ENCODE data around the gene CRAMP1.
"Not testable (repeated sequence)": the region's sequence is repeated elsewhere in the genome, so short reads cannot be mapped to it uniquely, and the experiment has no call there.

The CRAMP1 gene

DNA sequence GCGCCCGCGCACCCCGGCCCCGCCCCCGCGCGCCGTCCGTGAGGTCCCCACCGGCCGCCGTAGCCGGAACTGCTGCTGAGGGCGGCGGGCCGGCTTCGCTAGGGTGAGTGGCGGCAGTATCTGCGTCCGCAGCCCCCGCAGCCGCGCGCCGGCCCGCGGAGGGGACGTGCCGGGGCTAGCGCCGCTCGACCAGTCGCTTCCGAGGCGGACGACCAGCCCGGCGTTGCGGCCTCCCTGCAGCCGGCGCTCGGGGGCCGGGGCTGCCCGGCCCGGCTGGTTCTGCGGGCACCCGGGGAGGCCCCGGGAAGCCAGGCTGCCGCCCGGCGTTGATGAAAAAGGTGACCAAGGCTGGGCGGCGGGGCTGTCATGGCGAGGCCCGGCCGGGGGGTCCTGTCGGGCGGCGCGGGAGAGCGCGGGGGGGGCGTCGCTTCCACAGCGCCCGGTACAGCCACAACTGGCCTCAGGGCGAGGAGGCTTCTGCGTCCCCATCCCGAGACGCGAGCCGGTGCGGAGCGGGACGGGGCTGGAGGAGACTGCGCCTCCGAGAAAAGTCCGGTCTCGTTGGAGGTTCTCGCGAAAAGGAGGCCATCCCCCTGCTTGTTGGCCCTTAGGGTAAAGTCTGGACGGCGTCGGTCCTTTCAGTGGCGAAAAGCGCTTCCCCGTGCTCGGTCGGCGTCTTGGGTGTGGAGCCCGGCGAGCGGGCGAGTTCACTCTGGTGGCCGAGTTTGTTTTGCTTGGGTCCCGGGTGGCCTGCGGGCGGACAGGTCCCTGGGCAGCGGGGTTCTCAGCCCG is at the start of gene CRAMP1:
TSS of gene CRAMP1 (plus strand) at position 41 of the 792 bp plus-strand sequence. CDS start 2,280 bp downstream, outside the sequence.
- DNase-seq (ENCODE audit: low read depth in 2 of 2): no peak

GRCh38 chr16:1563786-1564185 is 48.4 kb upstream of the CRAMP1 start:
- no peak for DNase-seq (ENCODE audit: low read depth in 2 of 2)

DNA sequence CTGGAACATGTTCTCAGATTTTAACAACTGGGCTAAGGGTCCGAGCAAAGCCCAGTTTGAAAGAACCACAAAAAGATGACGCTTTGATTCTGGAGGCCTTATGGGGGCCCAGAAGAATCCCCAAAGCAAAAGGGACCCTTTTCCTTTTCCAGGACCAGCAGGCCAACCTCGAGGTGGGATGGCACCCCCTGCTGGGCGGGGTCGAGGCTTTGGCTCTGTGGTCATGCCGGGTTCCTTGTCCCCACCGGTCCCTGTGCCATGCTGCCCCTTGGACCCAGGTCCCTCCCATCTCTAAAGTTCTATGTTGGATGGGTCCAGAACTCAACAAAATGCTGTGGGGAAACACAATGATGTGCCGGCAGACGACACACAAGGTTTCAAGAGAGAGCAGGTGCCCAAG is 47.8 kb upstream of the CRAMP1 start:
- DNase-seq (ENCODE audit: low read depth in 2 of 2): no peak

- DNase-seq (ENCODE audit: low read depth in 2 of 2): no peak
Measured at GRCh38 chr16:1565083-1565805, 46.9 kb upstream of the CRAMP1 start.

DNA sequence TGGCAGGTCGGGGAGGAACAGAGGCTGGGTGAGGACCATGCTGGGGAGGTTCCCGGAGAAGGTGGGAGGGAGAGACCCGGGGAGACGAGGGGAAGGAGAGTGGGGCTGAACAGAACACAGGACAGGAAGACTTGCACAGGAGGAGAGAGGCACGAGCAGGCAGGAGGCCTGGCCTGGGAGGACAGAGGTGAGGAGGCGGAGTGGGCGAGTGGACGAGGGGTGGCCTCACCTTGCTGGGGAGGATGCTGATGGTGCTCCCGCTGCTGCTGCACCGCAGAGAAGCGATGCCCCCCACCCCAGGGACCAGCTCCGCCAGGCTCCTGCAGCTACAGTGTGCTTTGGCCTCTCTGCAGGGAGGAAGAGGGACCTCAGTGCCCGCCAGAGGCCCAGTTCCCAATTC is 44.2 kb upstream of the CRAMP1 start:
- no peak for DNase-seq (ENCODE audit: low read depth in 2 of 2)

GRCh38 chr16:1571012-1571671 is 41.0 kb upstream of the CRAMP1 start:
- DNase-seq (ENCODE audit: low read depth in 2 of 2): no peak

- DNase-seq (ENCODE audit: low read depth in 2 of 2): no peak
Measured at GRCh38 chr16:1572673-1573072, 39.5 kb upstream of the CRAMP1 start.

- no peak for DNase-seq (ENCODE audit: low read depth in 2 of 2)
Measured at GRCh38 chr16:1573301-1573700, 38.9 kb upstream of the CRAMP1 start.

DNA sequence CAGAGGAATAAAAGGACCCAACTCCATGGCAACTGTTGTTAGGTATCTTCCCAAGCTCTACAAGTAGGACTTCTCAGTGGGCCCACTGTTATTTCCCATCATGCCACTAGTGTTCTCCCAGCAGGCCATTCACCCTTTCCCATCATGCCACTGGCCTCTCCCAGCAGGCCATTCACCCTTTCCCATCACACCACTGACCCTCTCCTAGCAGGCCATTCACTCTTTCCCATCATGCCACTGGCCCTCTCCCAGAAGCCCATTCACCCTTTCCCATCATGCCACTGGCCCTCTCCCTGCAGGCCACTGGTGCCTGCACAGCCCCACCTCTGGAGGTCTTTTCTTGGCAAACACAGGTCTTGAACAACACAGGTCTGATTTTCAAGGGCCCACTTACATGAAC is 36.6 kb upstream of the CRAMP1 start:
- no peak for DNase-seq (ENCODE audit: low read depth in 2 of 2)

- no peak for DNase-seq (ENCODE audit: low read depth in 2 of 2)
Measured at GRCh38 chr16:1579214-1579613, 32.9 kb upstream of the CRAMP1 start.

GRCh38 chr16:1580256-1580655 is 31.9 kb upstream of the CRAMP1 start:
- DNase-seq (ENCODE audit: low read depth in 2 of 2): no peak

GRCh38 chr16:1580956-1581355 is 31.2 kb upstream of the CRAMP1 start:
- DNase-seq (ENCODE audit: low read depth in 2 of 2): no peak

DNA sequence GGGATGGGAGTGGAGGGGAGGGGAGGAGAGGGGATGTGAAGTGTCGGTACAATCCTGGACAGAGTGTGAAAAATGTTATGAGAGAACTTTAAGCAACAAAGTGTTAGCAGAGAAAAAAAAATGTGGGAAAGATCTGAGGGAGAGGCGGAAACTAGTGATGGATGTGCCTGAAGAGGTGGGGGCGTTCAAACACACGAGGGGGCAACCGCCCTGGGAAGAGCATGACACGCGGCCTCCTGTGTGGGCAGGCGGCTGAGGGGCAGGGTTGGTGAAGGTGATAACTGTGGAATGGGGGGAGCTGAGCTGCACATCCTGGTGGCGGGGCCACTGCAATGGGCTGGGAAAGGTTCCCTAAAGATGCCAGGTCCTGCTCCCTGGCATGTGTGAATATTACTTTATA is 30.4 kb upstream of the CRAMP1 start:
- DNase-seq (ENCODE audit: low read depth in 2 of 2): no peak

- DNase-seq (ENCODE audit: low read depth in 2 of 2): no peak
Measured at GRCh38 chr16:1583180-1583579, 29.0 kb upstream of the CRAMP1 start.

DNA sequence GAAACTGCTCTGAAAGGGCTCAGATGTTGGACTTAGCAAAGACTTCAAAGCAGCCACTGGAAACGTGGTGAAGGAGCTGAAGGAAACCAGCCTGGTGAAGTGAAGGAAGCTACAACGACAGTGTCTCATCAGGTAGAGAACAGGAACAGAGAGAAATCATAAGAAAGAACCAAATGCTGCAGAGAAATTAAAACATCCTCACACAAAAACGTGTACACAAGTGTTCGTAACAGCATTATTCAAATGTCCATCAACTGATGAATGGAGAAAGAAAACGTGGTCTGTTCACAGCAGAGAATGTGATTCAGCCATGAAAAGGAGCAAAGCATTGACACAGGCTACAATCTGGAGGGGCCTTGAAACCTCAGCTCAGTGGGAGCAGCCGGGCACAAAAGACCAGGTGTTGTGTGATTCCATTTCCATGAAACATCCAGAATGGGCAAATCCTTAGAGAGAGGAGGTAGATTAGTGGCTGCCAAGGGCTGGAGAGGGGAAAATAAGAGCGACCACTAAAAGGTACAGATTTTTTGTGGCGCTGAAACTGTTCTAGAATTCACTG is 27.2 kb upstream of the CRAMP1 start:
- DNase-seq (ENCODE audit: low read depth in 2 of 2): no peak

DNA sequence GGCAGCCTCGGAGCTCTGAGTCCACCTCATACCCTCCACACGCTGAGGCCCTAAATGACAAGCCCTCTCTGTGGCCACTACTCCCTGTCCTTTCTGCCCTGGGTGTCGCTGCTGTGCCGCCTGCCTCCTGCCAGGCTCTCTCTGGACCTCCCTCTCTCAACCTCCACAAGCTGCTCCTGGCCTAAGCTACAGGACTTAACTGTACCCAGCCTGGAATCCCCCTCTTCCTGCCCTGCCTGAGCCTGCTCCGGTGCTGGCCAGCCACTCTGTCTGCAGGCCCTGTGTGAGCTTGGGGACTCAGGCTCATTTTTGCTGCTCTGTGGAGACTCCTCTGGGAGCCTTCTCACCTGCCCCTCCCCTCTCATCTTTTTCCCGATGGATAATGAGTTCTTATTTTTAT is 21.8 kb upstream of the CRAMP1 start:
- no peak for DNase-seq (ENCODE audit: low read depth in 2 of 2)

GRCh38 chr16:1590930-1591705 is 21.0 kb upstream of the CRAMP1 start:
- DNase-seq (ENCODE audit: low read depth in 2 of 2): no peak

DNA sequence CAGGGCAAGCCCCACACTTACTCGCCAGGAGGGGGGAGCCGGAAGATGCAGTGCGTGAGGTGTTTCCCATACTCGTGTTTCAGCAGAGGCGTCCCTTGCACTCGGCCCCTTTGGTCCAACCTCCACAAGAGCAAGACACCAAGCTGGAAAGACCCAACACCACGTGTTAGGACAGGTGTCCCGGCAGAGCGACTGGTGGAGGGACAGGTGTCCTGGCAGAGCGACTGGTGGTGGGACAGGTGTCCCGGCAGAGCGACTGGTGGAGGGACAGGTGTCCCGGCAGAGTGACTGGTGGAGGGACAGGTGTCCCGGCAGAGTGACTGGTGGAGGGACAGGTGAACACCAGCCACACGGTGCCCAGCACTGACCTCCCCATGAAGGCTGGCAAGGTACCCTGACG is 19.7 kb upstream of the CRAMP1 start:
- no peak for DNase-seq (ENCODE audit: low read depth in 2 of 2)

- not testable (repeated sequence) for DNase-seq (ENCODE audit: low read depth in 2 of 2)
Measured at GRCh38 chr16:1595511-1595910, 16.6 kb upstream of the CRAMP1 start.

DNA sequence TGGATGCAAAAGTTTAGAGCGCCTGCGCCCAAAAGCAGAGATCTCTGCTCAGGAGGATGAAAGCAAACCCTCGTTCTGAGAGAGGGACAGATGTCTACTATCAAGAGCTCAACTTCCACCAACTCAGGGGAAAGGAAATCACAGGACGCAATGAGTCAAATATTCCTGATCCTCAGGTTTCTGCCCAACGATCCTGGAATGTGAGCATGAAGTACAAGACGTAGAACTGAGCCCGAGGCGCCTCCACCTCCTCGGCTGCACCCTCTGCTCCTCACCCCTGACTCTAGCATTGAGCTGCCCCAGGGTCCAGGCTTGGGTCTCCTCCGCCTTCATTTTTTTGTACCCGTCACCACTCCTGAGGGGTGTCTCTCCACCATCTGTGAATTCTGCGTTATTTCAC is 15.6 kb upstream of the CRAMP1 start:
- no peak for DNase-seq (ENCODE audit: low read depth in 2 of 2)

DNA sequence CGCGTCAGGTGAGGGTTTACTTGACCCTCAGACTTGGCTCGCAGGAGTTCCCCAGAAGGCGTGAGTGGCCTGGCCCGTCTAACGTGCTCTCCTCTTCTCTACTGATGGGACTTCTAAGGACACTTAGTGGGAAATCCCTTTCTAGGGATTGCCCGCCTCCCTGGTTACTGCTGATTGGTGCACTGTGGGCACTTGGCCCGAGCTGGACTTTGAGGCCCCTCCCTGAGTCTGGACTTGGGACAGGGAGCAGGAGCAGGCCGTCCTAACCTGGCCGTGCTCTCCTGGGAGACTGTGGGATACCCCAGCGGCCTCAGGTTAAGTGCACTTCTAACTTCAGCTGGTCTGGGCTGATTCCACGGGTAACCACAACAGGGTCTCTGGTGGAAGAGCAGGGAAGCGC is 15.0 kb upstream of the CRAMP1 start:
- DNase-seq (ENCODE audit: low read depth in 2 of 2): no peak

DNA sequence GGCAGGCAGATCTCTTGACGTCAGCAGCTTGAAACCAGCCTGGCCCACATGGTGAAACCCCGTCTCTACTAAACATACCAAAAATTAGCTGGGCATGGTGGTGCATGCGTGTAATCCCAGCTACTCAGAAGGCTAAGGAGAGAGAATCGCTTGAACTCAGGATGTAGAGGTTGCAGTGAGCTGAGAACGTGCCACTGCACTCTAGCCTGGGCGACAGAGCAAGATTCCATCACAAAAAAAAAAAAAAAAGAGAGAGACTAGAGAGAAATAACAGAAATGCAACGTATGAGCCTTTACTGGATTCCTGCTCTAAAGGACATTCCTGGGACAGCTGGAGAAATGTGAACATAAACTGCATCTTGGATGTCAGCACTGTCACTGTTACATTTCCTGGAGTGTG is 11.1 kb upstream of the CRAMP1 start:
- DNase-seq (ENCODE audit: low read depth in 2 of 2): no peak
